ENCODE measurements around the gene ITGA5.

Gene ITGA5

GRCh38 chr12:54368025-54368708 is 50.9 kb downstream of the ITGA5 start:
- no peak for DNase-seq
- H3K36me3 ChIP-seq (replicated peaks) = no peaks in the 10 kb centered on the region
- no peak for TF ChIP-seq CTCF (IDR thresholded peaks at IDR 0.05; ENCODE audit: low read depth, low read length, missing control alignments)
- peak overlapping the region; percentile 9 for H3K4me3 ChIP-seq (ENCODE audit: low read depth, low read length)
- H3K27me3 ChIP-seq (replicated peaks) = no peaks in the 10 kb centered on the region
- in situ Hi-C loops (cut with HindIII; ENCODE audit: low pct_ligation_motif_present, low sequenced_read_pairs) = no loop called here
- no peak overlapping the region for H3K27ac ChIP-seq

- Histone ChIP-seq H3K27me3 (replicated peaks) (no peaks in the 10 kb centered on the region), H3K36me3 (replicated peaks) (no peaks in the 10 kb centered on the region), H3K4me3 (ENCODE audit: low read depth, low read length) (no peak within 1 kb of the TSS), H3K27ac (no peak within 1 kb of the TSS)
- in situ Hi-C loops (cut with HindIII; ENCODE audit: low pct_ligation_motif_present, low sequenced_read_pairs) = loop anchor here (5.0 kb wide), 1 partner anchor 72 kb away; no protein-coding TSS in a partner anchor
- no peak for TF ChIP-seq CTCF (IDR thresholded peaks at IDR 0.05; ENCODE audit: low read depth, low read length, missing control alignments)
- DNase-seq = no peak
These were observed 54.7 kb downstream of the ITGA5 start, which contains the start of gene GPR84 for GRCh38 chr12:54364413-54364812. Gene GPR84, minus strand, starts transcription at chr12:54364486. Its CDS starts 635 bp downstream, at chr12:54363851.

- Histone ChIP-seq H3K27ac (no peak overlapping the region), H3K27me3 (replicated peaks) (no peaks in the 10 kb centered on the region), H3K36me3 (replicated peaks) (no peaks in the 10 kb centered on the region), H3K4me3 (ENCODE audit: low read depth, low read length) (no peak overlapping the region)
- TF ChIP-seq CTCF (IDR thresholded peaks at IDR 0.05; ENCODE audit: low read depth, low read length, missing control alignments) = no peak
- DNase-seq = no peak
- in situ Hi-C loops (cut with HindIII; ENCODE audit: low pct_ligation_motif_present, low sequenced_read_pairs) = loop anchor here (5.0 kb wide), 1 partner anchor 71 kb away; no protein-coding TSS in a partner anchor
These were observed 55.4 kb downstream of the ITGA5 start for GRCh38 chr12:54363618-54364017.

GRCh38 chr12:54363047-54363446 is 56.0 kb downstream of the ITGA5 start:
- no peak overlapping the region for H3K4me3 ChIP-seq (ENCODE audit: low read depth, low read length)
- in situ Hi-C loops (cut with HindIII; ENCODE audit: low pct_ligation_motif_present, low sequenced_read_pairs) = loop anchor here (5.0 kb wide), 1 partner anchor 71 kb away; no protein-coding TSS in a partner anchor
- TF ChIP-seq CTCF (IDR thresholded peaks at IDR 0.05; ENCODE audit: low read depth, low read length, missing control alignments) = no peak

GRCh38 chr12:54360717-54361456 is 58.2 kb downstream of the ITGA5 start:
- TF ChIP-seq CTCF (IDR thresholded peaks at IDR 0.05; ENCODE audit: low read depth, low read length, missing control alignments) = peak; percentile 91
- Histone ChIP-seq H3K27me3 (replicated peaks) (no peaks in the 10 kb centered on the region), H3K4me3 (ENCODE audit: low read depth, low read length) (no peak overlapping the region), H3K36me3 (replicated peaks) (no peaks in the 10 kb centered on the region), H3K27ac (no peak overlapping the region)
- peak; percentile 75 for DNase-seq
- in situ Hi-C loops (cut with HindIII; ENCODE audit: low pct_ligation_motif_present, low sequenced_read_pairs) = loop anchor here (5.0 kb wide), 1 partner anchor 69 kb away; no protein-coding TSS in a partner anchor

More at GRCh38 chr12:54363047-54363446, 56.0 kb downstream of the ITGA5 start:
- Histone ChIP-seq H3K27ac (no peak overlapping the region), H3K27me3 (replicated peaks) (no peaks in the 10 kb centered on the region), H3K36me3 (replicated peaks) (no peaks in the 10 kb centered on the region)
- no peak for DNase-seq
